Upper lobe of left lung (tissue), 4 donors: ENCODE data around the gene RBM48.

Experiments
- CTCF ChIP-seq, 6 experiments: fragments of 450-650 bp in 4 of 6; fragments of 200-600 bp in 2 of 6; sonication (generic) in 2 of 6; IDR thresholded peaks; one replicate each; pipeline ENCODE4 v1.5.1; 2016 to 2019; ENCODE audit warnings: antibody characterized with exemption in 6 of 6
- EP300 ChIP-seq, 4 donors: sonication (generic); formaldehyde crosslinking; IDR thresholded peaks; one replicate each; pipeline ENCODE4 v1.5.1; 2017; ENCODE audit warnings: antibody characterized with exemption in 4 of 4, control low read depth in 2 of 4
- POLR2A ChIP-seq, 4 donors: fragments of 450-650 bp; IDR thresholded peaks; one replicate each; pipeline ENCODE4 v1.5.1; 2016 to 2017; ENCODE audit warnings: antibody characterized with exemption in 4 of 4, mild to moderate bottlenecking in 2 of 4
- POLR2AphosphoS5 ChIP-seq, 2 donors: sonication (generic); formaldehyde crosslinking; IDR thresholded peaks; one replicate each; pipeline ENCODE4 v1.5.1; 2017; ENCODE audit warnings: antibody characterized with exemption in 2 of 2

DNA sequence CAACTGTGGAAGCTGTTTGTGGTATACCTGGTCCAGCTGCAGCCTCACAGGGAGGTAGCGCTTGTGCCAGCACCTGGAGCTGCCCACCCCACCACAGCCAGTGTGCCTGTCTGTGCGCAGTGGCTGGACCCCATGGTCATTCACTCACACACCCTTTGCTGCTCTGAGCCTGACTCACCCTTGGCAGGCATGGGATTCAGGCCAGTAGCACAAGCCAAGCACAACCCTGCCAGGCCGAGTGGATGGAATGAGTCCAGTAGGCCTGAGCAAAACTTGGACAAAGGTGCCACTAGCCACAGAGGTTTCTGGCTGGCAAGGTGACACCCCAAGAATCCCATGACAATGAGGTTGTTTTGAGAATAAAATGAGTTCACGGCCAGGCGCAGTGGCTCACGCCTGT lies 19.0 kb downstream of the RBM48 start:
- no peak for TF ChIP-seq CTCF (IDR thresholded peaks at IDR 0.05)
- no peak for TF ChIP-seq EP300 (IDR thresholded peaks at IDR 0.05)
- no peak for TF ChIP-seq POLR2AphosphoS5 (IDR thresholded peaks at IDR 0.05)
- TF ChIP-seq POLR2A (IDR thresholded peaks at IDR 0.05): no peak
